ENCODE data around the gene TIMM17A.
"Not testable (repeated sequence)": the region's sequence is repeated elsewhere in the genome, so short reads cannot be mapped to it uniquely, and the experiment has no call there.

The TIMM17A gene

GRCh38 chr1:201925301-201925567, 30.1 kb upstream of the TIMM17A start:
- no peak overlapping the region for H3K27ac ChIP-seq (ENCODE audit: low read depth, low read length)

GRCh38 chr1:201925981-201926645, 29.2 kb upstream of the TIMM17A start:
- Histone ChIP-seq H3K27ac (ENCODE audit: low read depth, low read length) (no peak overlapping the region), H3K4me3 (ENCODE audit: low read depth, low read length) (no peak overlapping the region), H3K9ac (ENCODE audit: low read depth, low read length) (no peak overlapping the region)

More at GRCh38 chr1:201925301-201925567, 30.1 kb upstream of the TIMM17A start:
- Histone ChIP-seq H3K9me3 (ENCODE audit: control insufficient read depth, insufficient read depth, low read length) (no peaks in the 10 kb centered on the region), H3K4me3 (ENCODE audit: low read depth, low read length) (no peak overlapping the region), H3K27me3 (ENCODE audit: control insufficient read depth, insufficient read depth, low read length) (no peaks in the 10 kb centered on the region), H3K36me3 (ENCODE audit: control insufficient read depth, insufficient read depth, low read length) (no peaks in the 10 kb centered on the region), H3K4me1 (ENCODE audit: control insufficient read depth, insufficient read depth, low read length) (no peaks in the 10 kb centered on the region), H3K9ac (ENCODE audit: low read depth, low read length) (no peak overlapping the region)

DNA sequence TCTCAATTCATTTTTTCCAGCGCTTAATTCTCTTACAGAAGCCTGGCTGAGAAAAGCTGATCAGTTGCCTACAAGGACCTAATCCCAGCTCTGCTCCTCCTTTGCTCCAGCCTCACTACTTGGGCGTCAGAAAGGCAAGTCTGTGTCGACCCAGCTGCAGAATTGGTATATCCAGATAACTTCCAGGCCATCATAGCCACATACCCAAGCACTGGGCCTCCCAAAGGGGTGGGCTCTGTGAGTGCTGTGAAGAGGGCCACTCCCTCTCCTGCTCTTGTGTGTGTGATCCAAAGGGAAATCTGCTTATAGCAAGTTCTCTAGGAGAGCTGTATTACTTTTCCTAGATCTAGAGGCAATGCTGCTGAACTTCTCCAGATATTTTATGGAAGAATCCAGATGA, 27.0 kb upstream of the TIMM17A start:
- no peaks in the 10 kb centered on the region for H3K36me3 ChIP-seq (ENCODE audit: control insufficient read depth, insufficient read depth, low read length)
- no peak overlapping the region for H3K4me3 ChIP-seq (ENCODE audit: low read depth, low read length)
- no peak overlapping the region for H3K27ac ChIP-seq (ENCODE audit: low read depth, low read length)
- no peaks in the 10 kb centered on the region for H3K27me3 ChIP-seq (ENCODE audit: control insufficient read depth, insufficient read depth, low read length)
- no peaks in the 10 kb centered on the region for H3K9me3 ChIP-seq (ENCODE audit: control insufficient read depth, insufficient read depth, low read length)
- no peaks in the 10 kb centered on the region for H3K4me1 ChIP-seq (ENCODE audit: control insufficient read depth, insufficient read depth, low read length)
- H3K9ac ChIP-seq (ENCODE audit: low read depth, low read length): no peak overlapping the region

More at GRCh38 chr1:201925981-201926645, 29.2 kb upstream of the TIMM17A start:
- Histone ChIP-seq H3K4me1 (ENCODE audit: control insufficient read depth, insufficient read depth, low read length) (no peaks in the 10 kb centered on the region), H3K36me3 (ENCODE audit: control insufficient read depth, insufficient read depth, low read length) (no peaks in the 10 kb centered on the region), H3K9me3 (ENCODE audit: control insufficient read depth, insufficient read depth, low read length) (no peaks in the 10 kb centered on the region), H3K27me3 (ENCODE audit: control insufficient read depth, insufficient read depth, low read length) (no peaks in the 10 kb centered on the region)

DNA sequence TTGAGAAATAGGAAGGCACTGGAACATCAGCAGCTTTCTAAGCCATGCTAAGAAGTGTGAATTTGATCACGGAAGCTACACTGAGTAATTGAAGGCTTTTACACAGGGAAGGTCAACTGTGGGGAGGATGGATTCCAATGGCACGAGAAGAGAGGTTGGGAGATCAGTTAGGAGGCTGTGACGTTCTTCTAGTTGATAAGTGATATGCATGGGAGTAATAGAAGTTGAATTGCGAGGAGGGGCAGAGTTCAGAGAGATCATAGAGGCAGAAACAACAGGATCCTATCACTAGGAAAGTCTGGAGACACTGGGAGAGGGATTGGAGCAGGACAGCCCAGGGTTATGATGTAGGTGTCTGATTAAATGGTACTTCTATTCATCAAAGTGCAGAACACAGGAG, 25.2 kb upstream of the TIMM17A start:
- H3K27me3 ChIP-seq (ENCODE audit: control insufficient read depth, insufficient read depth, low read length): no peaks in the 10 kb centered on the region
- H3K9me3 ChIP-seq (ENCODE audit: control insufficient read depth, insufficient read depth, low read length): no peaks in the 10 kb centered on the region
- no peaks in the 10 kb centered on the region for H3K4me1 ChIP-seq (ENCODE audit: control insufficient read depth, insufficient read depth, low read length)
- H3K4me3 ChIP-seq (ENCODE audit: low read depth, low read length): no peak overlapping the region
- H3K27ac ChIP-seq (ENCODE audit: low read depth, low read length): no peak overlapping the region
- no peaks in the 10 kb centered on the region for H3K36me3 ChIP-seq (ENCODE audit: control insufficient read depth, insufficient read depth, low read length)
- H3K9ac ChIP-seq (ENCODE audit: low read depth, low read length): no peak overlapping the region

- H3K9ac ChIP-seq (ENCODE audit: low read depth, low read length): no peak overlapping the region
- H3K4me3 ChIP-seq (ENCODE audit: low read depth, low read length): no peak overlapping the region
- no peak overlapping the region for H3K27ac ChIP-seq (ENCODE audit: low read depth, low read length)
- H3K27me3 ChIP-seq (ENCODE audit: control insufficient read depth, insufficient read depth, low read length): no peaks in the 10 kb centered on the region
- no peaks in the 10 kb centered on the region for H3K36me3 ChIP-seq (ENCODE audit: control insufficient read depth, insufficient read depth, low read length)
- H3K4me1 ChIP-seq (ENCODE audit: control insufficient read depth, insufficient read depth, low read length): no peaks in the 10 kb centered on the region
- H3K9me3 ChIP-seq (ENCODE audit: control insufficient read depth, insufficient read depth, low read length): no peaks in the 10 kb centered on the region
These were observed 24.5 kb upstream of the TIMM17A start for GRCh38 chr1:201930803-201931202.

- Histone ChIP-seq H3K4me1 (ENCODE audit: control insufficient read depth, insufficient read depth, low read length) (no peaks in the 10 kb centered on the region), H3K27ac (ENCODE audit: low read depth, low read length) (no peak overlapping the region), H3K9ac (ENCODE audit: low read depth, low read length) (no peak overlapping the region)
These were observed 21.4 kb upstream of the TIMM17A start for GRCh38 chr1:201933840-201934430.

GRCh38 chr1:201937624-201938213, 17.6 kb upstream of the TIMM17A start:
- no peaks in the 10 kb centered on the region for H3K27me3 ChIP-seq (ENCODE audit: control insufficient read depth, insufficient read depth, low read length)
- no peaks in the 10 kb centered on the region for H3K36me3 ChIP-seq (ENCODE audit: control insufficient read depth, insufficient read depth, low read length)
- H3K4me1 ChIP-seq (ENCODE audit: control insufficient read depth, insufficient read depth, low read length): peaks cover 11% of the 10 kb centered on the region
- no peaks in the 10 kb centered on the region for H3K9me3 ChIP-seq (ENCODE audit: control insufficient read depth, insufficient read depth, low read length)
- no peak overlapping the region for H3K9ac ChIP-seq (ENCODE audit: low read depth, low read length)
- H3K27ac ChIP-seq (ENCODE audit: low read depth, low read length): no peak overlapping the region
- no peak overlapping the region for H3K4me3 ChIP-seq (ENCODE audit: low read depth, low read length)

More at GRCh38 chr1:201933840-201934430, 21.4 kb upstream of the TIMM17A start:
- no peaks in the 10 kb centered on the region for H3K36me3 ChIP-seq (ENCODE audit: control insufficient read depth, insufficient read depth, low read length)
- no peaks in the 10 kb centered on the region for H3K27me3 ChIP-seq (ENCODE audit: control insufficient read depth, insufficient read depth, low read length)
- H3K4me3 ChIP-seq (ENCODE audit: low read depth, low read length): no peak overlapping the region
- no peaks in the 10 kb centered on the region for H3K9me3 ChIP-seq (ENCODE audit: control insufficient read depth, insufficient read depth, low read length)

GRCh38 chr1:201938440-201939035, 16.8 kb upstream of the TIMM17A start:
- Histone ChIP-seq H3K4me1 (ENCODE audit: control insufficient read depth, insufficient read depth, low read length) (peaks cover 11% of the 10 kb centered on the region), H3K9ac (ENCODE audit: low read depth, low read length) (no peak overlapping the region), H3K9me3 (ENCODE audit: control insufficient read depth, insufficient read depth, low read length) (no peaks in the 10 kb centered on the region), H3K4me3 (ENCODE audit: low read depth, low read length) (no peak overlapping the region), H3K36me3 (ENCODE audit: control insufficient read depth, insufficient read depth, low read length) (no peaks in the 10 kb centered on the region), H3K27ac (ENCODE audit: low read depth, low read length) (no peak overlapping the region), H3K27me3 (ENCODE audit: control insufficient read depth, insufficient read depth, low read length) (no peaks in the 10 kb centered on the region)

GRCh38 chr1:201939148-201939547, 16.2 kb upstream of the TIMM17A start:
- Histone ChIP-seq H3K9ac (ENCODE audit: low read depth, low read length) (no peak overlapping the region), H3K4me1 (ENCODE audit: control insufficient read depth, insufficient read depth, low read length) (peaks cover 11% of the 10 kb centered on the region), H3K27ac (ENCODE audit: low read depth, low read length) (no peak overlapping the region), H3K4me3 (ENCODE audit: low read depth, low read length) (no peak overlapping the region), H3K9me3 (ENCODE audit: control insufficient read depth, insufficient read depth, low read length) (no peaks in the 10 kb centered on the region), H3K36me3 (ENCODE audit: control insufficient read depth, insufficient read depth, low read length) (no peaks in the 10 kb centered on the region), H3K27me3 (ENCODE audit: control insufficient read depth, insufficient read depth, low read length) (no peaks in the 10 kb centered on the region)

GRCh38 chr1:201939574-201939973, 15.7 kb upstream of the TIMM17A start:
- Histone ChIP-seq H3K4me3 (ENCODE audit: low read depth, low read length) (no peak overlapping the region), H3K36me3 (ENCODE audit: control insufficient read depth, insufficient read depth, low read length) (no peaks in the 10 kb centered on the region), H3K9me3 (ENCODE audit: control insufficient read depth, insufficient read depth, low read length) (no peaks in the 10 kb centered on the region), H3K27ac (ENCODE audit: low read depth, low read length) (no peak overlapping the region), H3K4me1 (ENCODE audit: control insufficient read depth, insufficient read depth, low read length) (peaks cover 11% of the 10 kb centered on the region), H3K9ac (ENCODE audit: low read depth, low read length) (no peak overlapping the region), H3K27me3 (ENCODE audit: control insufficient read depth, insufficient read depth, low read length) (no peaks in the 10 kb centered on the region)

DNA sequence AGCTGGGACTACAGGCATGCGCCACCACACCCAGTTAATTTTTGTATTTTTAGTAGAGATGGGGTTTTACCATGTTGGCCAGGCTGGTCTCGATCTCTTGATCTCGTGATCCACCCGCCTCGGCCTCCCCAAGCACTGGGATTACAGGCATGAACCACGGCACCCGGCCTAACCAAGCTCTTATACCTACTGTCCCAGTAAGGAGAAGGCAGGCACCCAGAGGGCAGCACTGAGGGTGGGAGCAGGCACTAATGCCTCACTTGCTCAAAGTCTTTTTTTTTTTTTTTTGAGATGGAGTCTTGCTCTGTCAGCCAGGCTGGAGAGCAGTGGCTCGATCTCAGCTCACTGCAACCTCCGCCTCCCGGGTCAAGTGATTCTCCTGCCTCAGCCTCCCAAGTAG, 15.0 kb upstream of the TIMM17A start:
- not testable (repeated sequence) for H3K9me3 ChIP-seq (ENCODE audit: control insufficient read depth, insufficient read depth, low read length); H3K4me3 ChIP-seq (ENCODE audit: low read depth, low read length); H3K36me3 ChIP-seq (ENCODE audit: control insufficient read depth, insufficient read depth, low read length); H3K27ac ChIP-seq (ENCODE audit: low read depth, low read length); H3K27me3 ChIP-seq (ENCODE audit: control insufficient read depth, insufficient read depth, low read length); H3K9ac ChIP-seq (ENCODE audit: low read depth, low read length)
- H3K4me1 ChIP-seq (ENCODE audit: control insufficient read depth, insufficient read depth, low read length): peaks cover 15% of the 10 kb centered on the region
